Measurements from ENCODE around the gene ZP2.
"Not testable (repeated sequence)": the region's sequence is repeated elsewhere in the genome, so short reads cannot be mapped to it uniquely, and the experiment has no call there.

The ZP2 gene

DNA sequence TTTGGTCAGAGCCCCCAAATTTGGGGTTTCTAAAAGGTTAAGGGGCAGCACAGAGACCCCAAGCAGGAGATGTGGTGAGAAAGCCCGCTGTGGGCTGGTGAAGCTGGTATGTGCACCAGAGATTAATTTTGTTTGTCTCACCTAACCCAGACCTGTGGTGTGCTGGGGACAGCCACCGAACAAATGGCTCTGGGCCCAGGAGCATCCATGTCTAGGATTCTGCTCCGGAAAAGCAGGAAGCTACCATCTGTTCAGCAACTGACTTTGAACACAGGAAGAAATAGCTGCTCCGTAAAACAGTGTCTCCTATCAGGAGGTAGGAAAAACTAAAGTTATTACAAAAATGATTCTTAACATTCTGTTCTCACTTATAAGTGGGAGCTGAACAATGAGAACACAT, 2.7 kb upstream of the ZP2 start:
- DNase-seq = no peak

DNA sequence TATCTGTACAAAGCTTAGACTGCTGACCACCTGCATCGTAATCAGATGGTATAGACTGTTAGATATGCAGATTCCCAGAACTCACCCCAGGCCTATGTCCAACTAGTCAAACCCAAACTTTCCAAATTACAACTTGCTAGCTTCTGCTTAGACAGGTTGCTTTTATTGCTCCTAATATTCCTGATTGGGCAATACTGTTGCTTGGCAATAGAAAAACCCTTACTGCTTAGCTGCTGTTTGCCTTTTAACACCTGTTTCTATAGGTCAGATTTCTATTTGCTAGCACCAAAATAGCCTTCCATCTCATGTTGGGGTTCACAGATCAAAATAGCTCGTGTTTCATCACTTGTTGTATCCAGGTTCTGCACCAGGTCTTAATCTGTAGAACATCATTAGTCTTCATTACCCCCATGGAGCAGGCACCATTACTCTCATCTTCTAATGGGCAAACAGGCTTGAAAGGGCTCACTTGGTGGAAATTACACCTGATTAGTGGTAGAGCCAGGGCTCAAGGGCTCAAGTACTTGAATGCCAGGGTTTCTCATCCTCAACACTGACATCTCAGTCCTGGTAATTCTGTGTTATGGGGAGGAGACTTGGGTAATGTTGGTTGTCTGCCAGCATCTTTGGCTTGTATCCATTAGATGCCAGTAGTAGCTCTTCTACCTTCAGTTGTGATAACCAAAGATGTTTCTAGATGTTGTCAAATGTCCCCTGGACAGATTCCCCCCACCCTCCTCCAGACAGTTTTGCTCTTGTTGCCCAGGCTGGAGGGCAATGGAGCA, 2.7 kb downstream of the ZP2 start:
- DNase-seq = no peak

DNA sequence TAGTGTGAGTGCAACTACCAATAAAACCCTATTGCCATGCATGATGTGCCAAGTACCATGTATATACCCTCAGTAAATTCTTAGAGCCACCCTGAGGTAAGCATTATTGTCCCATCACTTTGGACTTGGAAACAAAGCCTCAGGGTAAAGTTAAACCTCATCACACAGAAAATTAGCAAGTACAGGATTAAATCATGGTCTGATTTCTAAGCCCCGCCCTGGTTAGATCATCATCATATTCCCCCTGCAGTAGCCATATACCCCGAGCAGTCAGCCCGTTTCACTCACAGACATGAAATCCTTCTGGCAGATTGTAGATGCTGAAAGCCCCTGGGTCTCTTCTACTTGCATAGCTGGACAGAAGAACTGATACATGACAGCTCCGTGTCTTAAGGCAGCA, 4.8 kb downstream of the ZP2 start:
- no peak for DNase-seq

DNA sequence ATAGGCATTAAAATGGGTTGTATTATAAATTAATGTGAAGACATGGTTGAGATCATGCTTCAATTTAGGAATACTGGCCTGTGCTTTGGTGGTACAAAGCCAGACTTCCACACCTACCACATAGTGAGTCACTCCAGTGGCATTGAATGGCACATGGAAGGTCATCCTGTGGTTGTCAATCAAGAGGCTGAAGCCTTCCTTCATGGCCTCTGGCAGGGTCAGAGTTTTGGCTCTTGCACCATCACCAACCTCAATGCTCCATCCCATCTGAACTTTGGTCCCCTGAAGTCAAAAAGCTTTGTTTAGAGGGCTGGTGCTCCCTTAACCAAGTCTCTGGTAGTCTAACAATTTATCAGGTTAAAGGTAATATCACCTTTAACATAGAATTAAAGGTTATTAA, 6.1 kb downstream of the ZP2 start:
- DNase-seq = no peak

DNA sequence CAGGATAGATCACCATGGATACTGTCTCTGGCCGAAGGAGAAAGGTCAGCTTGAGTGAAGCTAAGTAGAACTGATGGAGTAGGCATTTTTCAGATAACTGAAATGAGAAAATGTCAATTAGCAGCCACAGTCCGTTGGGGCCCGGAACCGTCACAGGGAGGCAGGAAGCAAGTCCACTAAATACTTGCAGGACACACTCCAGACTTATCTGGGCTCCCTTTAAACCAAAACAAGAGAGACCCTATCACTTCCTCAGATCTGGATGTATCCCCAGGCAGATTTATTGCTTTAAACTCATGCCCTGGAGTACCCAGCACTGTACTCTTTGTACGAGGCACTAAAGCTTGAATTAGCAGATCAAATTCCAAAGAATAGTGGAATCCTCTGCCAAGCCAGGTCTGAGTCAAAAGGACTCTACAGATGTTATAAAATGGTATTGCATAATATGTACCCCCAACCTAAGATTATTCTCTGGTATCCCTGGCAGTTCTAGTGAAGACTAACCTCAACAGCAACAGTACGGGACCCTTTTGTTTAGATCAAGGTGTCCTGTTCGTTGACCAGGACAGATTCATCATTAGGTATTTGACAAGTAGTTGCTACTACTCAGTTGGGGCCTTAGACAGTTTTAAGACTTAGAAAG, 8.1 kb downstream of the ZP2 start:
- DNase-seq = no peak

DNA sequence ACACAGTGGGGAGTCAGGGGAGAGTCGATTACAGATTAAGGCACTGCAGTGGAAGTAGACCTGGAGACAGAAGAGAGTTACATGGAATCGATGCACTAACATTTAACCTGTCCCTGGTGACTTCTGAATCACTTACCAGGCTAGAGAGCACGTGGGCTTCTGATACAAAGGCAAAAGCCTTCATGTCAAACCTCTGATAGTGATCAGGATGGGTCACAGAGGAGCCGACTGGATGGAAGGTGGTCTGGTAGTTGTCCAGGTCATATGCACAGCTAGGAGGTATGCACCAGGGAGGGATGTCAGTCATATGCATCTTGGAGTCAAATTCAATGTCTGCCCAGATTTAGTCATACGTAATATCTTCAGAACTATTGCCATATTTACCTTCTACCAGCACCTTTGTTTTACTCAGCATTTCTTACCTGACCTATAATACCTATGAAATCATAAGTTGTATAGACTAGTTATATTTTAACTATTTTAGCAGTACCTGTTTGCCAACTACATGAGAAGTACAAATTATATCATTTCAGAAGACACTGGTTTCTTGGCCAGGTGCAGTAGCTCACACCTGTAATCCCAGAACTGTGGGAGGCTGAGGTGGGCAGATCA, 11.7 kb downstream of the ZP2 start:
- DNase-seq = no peak

DNA sequence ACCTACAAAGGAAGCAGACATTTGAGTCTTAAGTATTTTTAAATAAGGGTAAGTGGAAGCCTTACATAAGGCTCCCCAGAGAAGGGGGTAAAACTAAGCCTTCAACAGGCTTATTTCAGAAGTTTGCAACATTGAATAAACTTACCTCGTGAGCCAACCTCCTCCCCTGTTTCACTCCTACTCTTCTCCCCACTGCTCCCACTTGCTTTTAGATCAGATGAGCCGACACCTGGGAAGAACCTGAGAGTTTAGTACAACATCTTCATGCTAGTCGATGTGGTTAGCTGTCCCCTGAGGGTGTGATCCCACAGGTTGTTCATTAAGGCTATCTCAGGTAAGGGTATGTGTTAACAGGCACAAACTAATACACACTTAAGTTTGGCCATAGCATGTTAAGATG, 13.8 kb downstream of the ZP2 start:
- no peak for DNase-seq

DNA sequence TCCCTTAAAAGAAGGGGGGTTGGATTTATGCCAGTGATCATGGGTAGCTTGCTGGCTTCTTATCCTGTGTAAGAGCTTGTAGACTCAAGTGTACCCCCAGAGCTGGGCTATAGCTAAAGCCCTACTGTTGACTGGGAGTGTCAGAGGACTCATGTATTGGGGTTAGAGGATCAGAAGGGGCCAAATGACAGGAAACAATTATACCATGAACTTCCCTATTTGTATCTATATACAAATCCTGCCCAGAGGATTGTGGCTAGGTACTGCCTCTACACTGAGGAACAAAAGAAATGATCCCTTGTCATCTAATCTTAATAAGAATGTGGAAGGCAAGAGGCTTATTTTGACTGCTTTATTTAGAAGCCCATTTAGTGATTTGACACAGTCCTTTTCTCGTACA, 14.3 kb downstream of the ZP2 start:
- no peak for DNase-seq

DNA sequence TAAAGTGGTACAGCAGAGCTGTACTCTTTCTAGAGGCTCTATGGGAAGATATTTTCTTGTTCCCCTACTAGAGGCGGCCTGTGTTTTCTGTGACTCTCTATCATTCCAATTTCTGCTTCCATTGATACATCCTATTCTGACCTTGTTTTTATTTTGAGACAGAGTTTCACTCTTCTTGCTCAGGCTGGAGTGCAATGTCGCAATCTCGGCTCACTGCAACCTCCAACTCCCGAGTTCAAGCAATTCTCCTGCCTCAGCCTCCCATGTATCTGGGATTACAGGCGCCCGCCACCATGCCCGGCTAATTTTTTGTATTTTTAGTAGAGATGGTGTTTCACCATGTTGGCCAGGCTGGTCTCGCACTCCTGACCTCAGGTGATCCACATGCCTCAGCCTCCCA, 16.0 kb downstream of the ZP2 start:
- not testable (repeated sequence) for DNase-seq

DNA sequence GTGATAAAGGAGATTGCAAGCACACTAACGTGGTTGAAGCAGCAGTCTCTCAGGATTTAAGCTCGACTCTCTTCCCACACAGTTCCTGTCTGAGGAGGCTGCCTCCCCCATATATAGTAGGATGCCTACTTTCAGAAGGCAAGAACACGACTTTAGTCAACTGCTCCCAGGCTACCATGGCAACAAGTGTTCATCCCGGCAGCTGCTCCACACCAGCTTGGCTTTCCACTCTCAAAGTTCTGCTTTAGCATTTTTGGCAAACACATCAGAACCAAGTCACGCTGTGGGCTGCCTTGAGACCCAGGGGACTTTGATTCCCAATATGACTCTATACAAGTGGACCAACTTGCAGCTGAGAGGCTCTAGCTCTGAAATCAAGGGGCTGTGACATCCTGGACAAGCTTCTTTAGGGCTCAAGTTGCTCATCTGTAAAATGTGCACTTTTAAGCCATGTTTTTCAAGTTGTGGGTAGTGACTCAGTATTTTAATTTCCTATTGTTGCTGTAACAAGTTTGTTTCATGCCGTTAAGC, 16.5 kb downstream of the ZP2 start:
- DNase-seq = no peak

DNA sequence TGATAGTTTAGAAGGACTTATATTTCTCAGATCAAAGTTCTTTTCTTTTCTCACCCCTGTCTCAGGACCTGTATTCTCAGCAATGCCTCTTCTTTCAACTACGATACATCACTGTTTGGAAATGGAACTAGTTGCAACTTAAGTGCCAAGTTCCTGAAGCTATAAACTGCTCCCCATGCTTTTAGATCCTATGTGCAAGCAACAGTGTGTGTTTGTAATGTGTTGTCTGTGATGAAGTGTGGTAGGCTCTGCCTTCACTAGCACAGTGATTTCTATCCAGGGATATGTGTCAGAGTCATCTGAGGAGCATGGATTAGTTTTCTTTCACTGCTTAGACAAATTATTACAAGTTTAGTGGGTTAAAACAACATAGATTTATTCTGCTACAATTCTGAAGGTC, 18.4 kb downstream of the ZP2 start:
- DNase-seq = no peak

DNA sequence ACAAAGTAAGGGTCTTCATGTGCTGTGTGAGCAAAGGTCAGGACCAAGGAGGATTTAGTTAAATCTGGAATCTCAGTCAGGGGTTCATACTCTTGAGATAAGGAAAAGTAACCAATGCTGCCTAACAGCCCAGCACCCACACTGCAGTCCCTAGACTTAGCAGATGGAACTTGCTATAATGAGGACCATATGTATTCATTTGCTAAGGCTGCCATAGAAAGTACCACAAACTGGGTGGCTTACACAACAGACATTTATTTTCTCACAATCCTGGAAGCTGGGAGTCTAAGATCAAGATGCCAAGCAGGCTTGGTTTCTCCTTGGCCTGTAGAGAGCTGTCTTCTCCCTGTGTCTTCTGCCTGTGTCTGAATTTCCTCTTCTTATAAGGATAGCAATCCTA, 20.8 kb downstream of the ZP2 start:
- no peak for DNase-seq

DNA sequence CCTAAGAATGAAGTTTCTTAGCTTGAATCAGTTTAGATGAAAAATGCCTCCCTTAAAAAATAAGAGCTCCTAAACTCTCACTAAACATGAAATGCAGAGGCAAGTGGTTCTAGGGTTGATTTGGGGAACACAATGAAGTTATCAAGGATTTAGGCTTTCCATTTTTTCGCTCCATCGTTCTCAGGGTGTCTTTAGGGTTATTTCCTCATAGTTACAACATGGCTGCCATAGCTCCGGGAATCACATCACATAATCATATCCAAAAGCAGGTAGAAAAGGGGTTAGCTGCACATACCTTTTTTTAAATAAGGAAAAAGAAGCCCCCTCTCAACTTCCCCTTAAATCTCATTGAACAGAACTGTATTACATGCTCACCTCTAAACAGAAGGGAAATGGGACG, 21.4 kb downstream of the ZP2 start:
- DNase-seq = no peak

DNA sequence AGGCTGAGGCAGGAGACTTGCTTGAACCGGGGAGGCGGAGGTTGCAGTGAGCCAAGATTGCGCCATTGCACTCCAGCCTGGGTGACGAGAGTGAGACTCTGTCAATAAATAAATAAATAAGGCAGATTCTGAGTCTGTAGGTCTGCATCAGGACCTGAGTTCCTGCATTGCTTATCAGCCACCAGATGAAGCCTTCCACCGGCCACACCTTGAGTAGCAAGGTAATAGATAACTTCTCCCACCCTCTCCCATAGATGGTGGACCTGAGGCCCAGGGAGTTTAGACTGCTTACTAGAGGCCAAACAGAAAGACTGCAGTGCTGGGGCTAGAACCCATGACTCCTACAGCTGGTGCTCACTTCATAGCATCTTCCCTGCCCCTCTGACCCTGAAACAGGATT, 22.1 kb downstream of the ZP2 start:
- DNase-seq = no peak

DNA sequence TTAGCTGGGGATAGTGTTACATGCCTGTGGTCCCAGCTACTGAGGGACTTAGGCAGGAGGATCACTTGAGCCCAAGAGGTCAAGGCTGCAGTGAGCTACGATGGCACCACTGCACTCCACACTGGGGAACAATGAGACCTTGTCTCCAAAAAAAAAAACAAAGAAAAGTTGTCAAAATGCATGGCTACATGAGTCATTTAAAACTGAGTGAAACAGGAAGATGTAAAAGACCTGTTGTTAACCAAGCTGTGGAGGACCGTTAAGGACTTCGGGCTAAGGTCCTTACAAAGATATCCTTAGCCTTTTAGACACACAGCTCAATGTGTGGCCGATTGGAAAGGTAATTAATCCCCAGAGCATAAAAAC, 25.1 kb downstream of the ZP2 start:
- DNase-seq = no peak

DNA sequence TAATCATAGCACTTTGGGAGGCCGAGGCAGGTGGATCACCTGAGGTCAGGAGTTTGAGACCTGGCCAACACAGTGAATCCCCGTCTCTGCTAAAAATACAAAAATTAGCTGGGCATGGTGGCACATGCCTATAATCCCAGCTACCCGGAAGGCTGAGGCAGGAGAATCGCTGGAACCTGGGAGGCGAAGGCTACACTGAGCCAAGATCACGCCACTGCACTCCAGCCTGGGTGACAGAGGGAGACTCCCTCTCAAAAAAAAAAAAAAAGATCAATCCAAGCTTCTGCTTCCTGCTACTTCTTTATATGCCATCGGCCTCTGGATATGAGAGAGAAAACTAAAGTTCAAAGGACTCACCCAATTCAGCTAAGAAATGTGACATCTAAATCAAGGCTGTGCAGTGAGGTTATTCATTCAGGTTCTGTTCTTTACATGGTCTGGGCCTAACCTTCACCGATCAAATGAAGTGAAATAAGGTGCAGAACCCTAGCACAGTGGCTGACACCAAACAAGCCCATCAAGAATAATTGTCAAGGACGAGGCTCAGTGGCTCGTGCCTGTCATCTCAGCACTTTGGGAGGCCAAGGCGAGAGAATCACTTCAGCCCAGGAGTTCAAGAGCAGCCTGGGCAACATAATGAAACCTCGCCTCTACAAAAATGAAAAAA, 25.6 kb downstream of the ZP2 start:
- no peak for DNase-seq

DNA sequence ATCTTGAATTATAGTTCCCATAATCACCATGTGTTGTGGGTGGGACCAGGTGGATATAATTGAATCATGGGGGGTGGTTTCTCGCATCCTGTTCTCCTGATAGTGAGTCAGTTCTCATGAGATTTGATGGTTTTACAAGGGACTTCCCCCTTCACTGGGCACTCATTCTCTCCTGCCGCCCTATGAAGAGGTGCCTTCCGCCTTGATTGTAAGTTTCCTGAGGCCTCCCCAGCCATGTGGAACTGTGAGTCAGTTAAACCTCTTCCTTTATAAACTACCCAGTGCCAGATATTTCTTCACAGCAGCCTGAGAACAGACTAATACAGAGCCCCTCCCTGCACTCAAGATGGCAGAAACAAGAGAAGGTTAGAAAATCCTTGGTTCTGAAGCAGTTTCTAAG, 26.5 kb downstream of the ZP2 start:
- no peak for DNase-seq

DNA sequence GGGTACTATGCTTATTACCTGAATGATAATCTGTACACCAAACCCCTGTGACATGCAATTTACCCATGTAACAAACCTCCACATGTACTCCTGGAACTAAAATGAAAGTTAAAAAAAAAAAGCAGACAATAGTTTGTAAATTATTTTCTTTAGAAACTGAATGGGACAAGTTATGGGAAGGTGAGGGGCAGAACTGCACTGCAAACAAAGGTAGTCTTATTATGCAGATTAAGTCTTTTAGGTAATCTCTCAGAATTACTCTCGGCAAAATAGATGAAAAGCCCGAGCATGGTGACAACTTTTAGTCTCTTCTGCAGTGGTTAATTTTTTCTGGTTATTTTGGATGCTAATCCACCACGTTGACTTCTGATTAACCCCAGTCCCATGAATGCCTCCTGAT, 27.4 kb downstream of the ZP2 start:
- DNase-seq = no peak

DNA sequence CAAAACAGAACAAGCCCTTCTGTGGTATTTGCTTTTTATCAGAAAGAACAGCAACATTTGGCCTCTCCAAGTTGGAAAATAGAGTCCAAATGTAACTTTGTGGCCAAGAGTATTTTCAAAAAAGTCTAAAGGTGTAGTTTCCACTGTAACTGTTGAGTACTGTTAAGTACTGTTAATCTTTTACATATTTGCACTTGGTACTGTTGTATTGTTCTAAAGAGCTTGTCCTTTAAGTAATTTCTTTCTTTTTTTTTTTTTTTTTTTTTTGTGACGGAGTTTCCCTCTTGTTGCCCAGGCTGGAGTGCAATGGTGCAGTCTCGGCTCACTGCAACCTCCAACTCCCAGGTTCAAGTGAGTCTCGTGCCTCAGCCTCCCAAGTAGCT, 31.4 kb downstream of the ZP2 start:
- no peak for DNase-seq

DNA sequence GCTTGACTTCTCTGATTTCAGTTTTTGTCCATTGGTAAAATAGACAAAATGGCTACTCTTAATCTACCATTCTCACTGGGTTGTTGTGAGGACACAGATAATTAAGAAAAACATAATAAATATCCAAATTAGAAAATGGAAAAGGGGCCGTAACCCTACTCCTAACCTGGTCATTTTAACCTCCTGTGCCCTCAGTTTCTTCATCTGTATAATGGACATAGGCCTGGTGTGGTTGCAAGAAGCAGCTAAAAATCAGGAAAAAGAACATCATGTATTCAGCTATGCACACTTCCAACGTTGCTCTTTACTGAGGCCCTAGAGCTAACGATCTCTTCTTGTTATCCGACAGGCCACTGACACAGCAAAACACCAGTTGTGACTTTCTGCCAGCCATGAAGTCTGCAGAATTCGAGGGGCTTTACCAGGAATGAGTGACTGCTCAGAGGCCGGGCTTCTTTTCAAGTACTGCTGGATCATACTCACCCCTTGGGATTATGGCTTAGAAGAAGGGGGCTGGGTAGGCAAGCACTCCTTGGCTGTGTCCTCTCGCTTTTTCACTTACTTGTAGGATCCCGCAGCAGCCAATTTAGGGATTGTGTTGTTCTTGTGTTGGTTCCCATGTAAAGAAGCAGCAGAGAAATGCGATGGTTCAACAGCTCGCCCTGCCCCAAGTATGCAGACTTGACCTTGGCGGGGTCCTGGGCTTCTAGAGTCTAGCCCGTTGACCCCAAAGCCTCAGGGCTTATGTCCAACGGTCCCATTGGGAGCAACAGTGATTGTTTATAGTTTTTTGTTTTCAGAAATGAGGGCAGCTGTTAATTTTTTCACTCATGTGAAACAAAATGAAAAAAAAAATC, 32.0 kb downstream of the ZP2 start:
- DNase-seq = no peak

DNA sequence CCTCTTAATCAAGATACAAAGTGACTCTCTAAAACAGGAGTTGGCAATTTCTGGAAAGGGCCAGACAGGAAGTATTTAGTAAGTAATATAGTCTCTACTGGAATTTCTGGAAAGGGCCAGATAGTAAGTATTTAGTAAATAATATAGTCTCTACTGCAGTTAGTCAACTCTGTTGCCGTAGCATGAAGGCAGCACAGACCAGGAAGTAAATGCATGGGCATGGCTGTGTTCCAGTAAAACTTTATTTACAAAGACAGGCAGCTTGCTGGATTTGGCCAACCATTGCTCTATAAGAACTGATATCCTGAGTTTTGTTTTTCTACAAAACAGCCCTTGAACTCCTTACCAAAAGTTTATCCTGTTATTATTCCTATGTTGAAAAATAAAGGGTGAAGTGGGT, 36.0 kb downstream of the ZP2 start:
- no peak for DNase-seq

DNA sequence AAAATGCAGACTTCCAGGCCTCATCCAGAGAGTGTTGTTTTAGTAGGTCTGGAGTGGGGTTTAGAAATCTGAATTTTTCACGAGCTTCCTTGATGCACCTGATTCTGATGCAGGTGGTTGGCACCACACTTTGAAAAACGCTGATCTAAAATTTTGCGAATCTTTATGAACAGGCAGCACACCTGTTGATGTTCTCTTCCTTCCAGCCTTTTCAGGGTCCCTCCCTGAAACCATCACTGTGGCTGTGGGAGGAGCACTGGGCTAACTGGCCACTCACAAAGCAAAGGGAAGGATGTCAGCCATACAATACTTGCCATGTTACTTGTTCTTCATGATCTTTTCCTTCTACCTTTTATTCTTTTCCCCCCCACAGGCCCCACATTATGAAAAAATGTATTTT, 38.7 kb downstream of the ZP2 start:
- no peak for DNase-seq

DNA sequence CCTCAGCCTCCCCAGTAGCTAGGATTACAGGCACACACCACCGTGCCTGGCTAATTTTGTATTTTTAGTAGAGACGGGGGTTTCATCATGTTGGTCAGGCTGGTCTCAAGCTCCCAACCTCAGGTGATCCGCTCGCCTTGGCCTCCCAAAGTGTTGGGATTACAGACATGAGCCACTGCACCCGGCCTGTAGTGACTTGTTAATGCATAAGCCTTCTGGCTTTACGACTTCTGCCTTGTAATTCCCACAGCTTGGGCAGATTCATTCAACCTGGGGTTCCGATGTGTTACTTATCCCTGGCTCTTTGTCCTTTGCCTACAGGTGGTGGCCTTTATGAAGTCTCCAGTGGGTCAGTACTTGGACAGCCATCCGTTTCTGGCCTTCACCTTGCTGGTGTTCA, 41.3 kb downstream of the ZP2 start:
- DNase-seq = not testable (repeated sequence)
